NCI-H345 treated with DMSO at 0.1 percent for 48 hours (cell line): ENCODE measurements around the gene CHD2.

Experiments
- DNase-seq: peaks from one replicate; lab custom pipeline; 2025; ENCODE audit not compliant: unreplicated experiment; lab: John Stamatoyannopoulos, UW

The CHD2 gene

GRCh38 chr15:92885224-92886041 is 14.7 kb upstream of the CHD2 start:
- no peak for DNase-seq

- no peak for DNase-seq
Observed at GRCh38 chr15:92886042-92886537, 14.0 kb upstream of the CHD2 start.

GRCh38 chr15:92886815-92887214 is 13.3 kb upstream of the CHD2 start:
- no peak for DNase-seq

GRCh38 chr15:92887869-92888268 is 12.3 kb upstream of the CHD2 start:
- no peak for DNase-seq

- DNase-seq, result no peak
Observed at GRCh38 chr15:92889390-92890107, 10.6 kb upstream of the CHD2 start.

- DNase-seq, result no peak
Observed at GRCh38 chr15:92891533-92892200, 8.5 kb upstream of the CHD2 start.

- no peak for DNase-seq
Observed at GRCh38 chr15:92892201-92892555, 7.9 kb upstream of the CHD2 start.

- no peak for DNase-seq
Observed at GRCh38 chr15:92893200-92893599, 6.9 kb upstream of the CHD2 start.

GRCh38 chr15:92896561-92896960 is 3.6 kb upstream of the CHD2 start:
- DNase-seq, result no peak

- DNase-seq, result no peak
Observed at GRCh38 chr15:92897620-92898019, 2.5 kb upstream of the CHD2 start.

- DNase-seq, result no peak
Observed at GRCh38 chr15:92898988-92899582, 1.0 kb upstream of the CHD2 start.

GRCh38 chr15:92899601-92899947 is 550 bp upstream of the CHD2 start:
- no peak for DNase-seq

GRCh38 chr15:92900731-92901071 is 577 bp downstream of the CHD2 start:
- peak; percentile 56 for DNase-seq

- no peak for DNase-seq
Observed at GRCh38 chr15:92901072-92901761, 1.1 kb downstream of the CHD2 start.

- DNase-seq, result no peak
Observed at GRCh38 chr15:92901995-92902394, 1.9 kb downstream of the CHD2 start.

- no peak for DNase-seq
Observed at GRCh38 chr15:92902737-92903593, 2.8 kb downstream of the CHD2 start.

GRCh38 chr15:92903631-92903965 is 3.5 kb downstream of the CHD2 start:
- no peak for DNase-seq

- DNase-seq, result peak; percentile 84
Observed at GRCh38 chr15:92903966-92904721, 4.0 kb downstream of the CHD2 start.

- no peak for DNase-seq
Observed at GRCh38 chr15:92904722-92905571, 4.8 kb downstream of the CHD2 start.
